Stimulated activated CD4-positive, alpha-beta T cell treated with anti-CD3 and anti-CD28 coated beads, Interleukin-1b, Interleukin-23, amount 100 ng/mL, for 4 hours (primary cell): ENCODE data around the gene PRKCA.
A peak's percentile ranks its signal among the peaks of the same experiment; 100 is the strongest.
"Not testable (repeated sequence)": the region's sequence is repeated elsewhere in the genome, so short reads cannot be mapped to it uniquely, and the experiment has no call there.

Source experiments
- DNase-seq, 2 donors: peaks; one replicate each; pipeline ENCODE4 v3.0.0-alpha.2; 2020; ENCODE audit warnings: low read depth in 2 of 2

Gene PRKCA

GRCh38 chr17:66290101-66290722, 12.2 kb upstream of the PRKCA start:
- no peak for DNase-seq

DNA sequence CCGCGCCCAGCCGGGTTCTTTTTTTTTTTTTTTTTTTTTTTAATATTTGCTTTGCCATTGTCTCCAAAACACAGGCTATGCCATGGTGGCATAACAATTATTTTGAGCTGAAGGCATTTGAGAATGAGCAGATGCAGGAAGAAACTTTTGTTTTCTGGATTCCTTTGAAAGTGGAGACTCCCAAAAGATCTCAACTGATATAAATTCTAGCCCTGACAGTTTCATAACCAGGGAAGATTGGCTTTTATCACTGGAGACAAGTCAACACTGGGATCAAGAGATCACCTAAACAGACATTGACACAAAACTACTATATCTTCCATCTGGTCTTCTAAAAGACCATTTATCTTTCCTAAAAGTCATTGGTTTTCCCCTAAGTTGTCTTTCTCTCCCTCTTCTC, 10.1 kb upstream of the PRKCA start:
- DNase-seq: no peak

DNA sequence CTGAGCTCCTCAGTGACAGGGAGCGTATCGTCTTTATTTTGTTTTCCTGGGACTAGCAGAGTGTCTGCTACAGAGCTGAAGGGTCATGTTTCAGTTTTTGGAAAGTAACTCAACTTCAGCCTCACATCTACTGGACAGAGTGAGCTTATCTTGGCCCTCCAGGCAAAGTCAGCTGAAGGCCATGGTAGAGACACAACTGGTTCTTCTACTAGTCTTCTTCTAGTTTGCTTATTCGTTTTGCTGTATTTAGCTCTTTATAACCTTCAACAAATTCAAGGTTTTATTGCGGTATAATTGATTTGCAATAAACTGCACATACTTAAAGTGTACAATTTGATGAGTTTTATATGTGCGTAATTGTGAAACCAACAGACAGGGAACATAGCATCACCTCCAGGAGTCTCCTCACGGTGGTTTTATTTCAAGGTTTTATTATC, 6.1 kb upstream of the PRKCA start:
- no peak for DNase-seq

GRCh38 chr17:66297443-66297842, 5.0 kb upstream of the PRKCA start:
- DNase-seq: not testable (repeated sequence)

DNA sequence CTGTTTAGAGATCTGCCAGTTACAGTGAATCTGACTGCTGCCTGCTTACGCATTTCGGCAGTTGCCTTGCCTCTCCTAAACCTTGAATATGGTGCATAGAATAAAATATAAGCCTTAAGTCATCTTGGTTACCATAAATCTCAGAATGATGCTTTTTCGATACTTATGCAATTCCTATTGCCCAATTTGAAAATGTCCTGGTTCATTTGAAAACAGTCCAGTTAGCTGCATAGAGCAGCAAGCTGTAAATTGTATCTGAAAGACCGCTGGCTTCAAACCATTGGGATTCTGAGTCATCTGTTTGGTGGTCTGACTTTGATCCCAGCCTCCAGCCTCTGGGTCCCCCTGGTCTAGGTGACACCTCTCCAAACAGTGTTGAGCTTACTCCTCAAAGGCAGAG, 2.7 kb upstream of the PRKCA start:
- DNase-seq: no peak

GRCh38 chr17:66300956-66301355, 1.5 kb upstream of the PRKCA start:
- DNase-seq: no peak

DNA sequence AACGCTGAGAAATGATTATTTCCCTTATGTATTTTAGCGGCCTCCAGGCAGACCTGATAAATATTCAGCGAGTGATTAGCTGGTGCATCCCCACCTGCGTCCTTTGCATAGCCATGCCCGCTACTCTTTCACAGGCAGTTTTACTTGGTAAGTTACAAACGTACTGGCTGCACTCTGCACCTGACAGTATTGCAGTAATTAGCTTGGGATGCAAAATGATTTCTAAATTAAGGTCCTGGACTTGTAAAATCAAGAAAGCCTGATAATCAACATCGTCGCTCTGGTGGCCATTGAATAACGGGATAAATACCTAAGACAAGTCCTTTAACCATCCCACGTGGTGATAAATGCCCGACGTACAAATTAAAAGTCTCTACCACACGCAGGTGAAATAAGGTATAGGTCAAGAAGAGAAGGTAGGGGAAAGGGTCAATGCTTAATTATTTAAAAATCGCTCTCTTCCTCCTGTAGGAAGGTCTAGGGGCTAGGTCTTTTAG, 998 bp upstream of the PRKCA start:
- DNase-seq: no peak

GRCh38 chr17:66302761-66303626, 581 bp downstream of the PRKCA start:
- DNase-seq: peak; percentile 14 to 32

GRCh38 chr17:66304304-66305174, 2.1 kb downstream of the PRKCA start:
- no peak for DNase-seq

DNA sequence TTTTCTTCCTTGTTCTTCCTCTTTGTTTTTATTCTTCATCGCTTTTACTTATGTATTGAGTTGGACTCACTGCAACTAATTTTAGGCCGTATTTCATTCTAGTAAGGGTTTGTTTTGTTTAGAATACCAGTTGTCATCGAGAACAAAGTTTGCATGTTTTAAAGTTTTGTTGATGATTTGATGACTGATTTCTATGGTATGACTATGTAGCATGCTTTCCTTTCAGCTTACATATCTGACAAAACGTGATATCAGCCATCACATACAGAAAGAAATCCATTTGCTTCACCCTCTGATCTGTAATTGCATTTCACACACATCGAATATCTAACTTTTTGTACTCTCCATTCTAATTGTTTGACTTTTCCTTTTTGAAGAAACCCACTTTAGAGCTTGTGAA, 4.0 kb downstream of the PRKCA start:
- DNase-seq: no peak

GRCh38 chr17:66307257-66307656, 4.8 kb downstream of the PRKCA start:
- no peak for DNase-seq

- no peak for DNase-seq
These were observed 6.4 kb downstream of the PRKCA start for GRCh38 chr17:66308856-66309255.

DNA sequence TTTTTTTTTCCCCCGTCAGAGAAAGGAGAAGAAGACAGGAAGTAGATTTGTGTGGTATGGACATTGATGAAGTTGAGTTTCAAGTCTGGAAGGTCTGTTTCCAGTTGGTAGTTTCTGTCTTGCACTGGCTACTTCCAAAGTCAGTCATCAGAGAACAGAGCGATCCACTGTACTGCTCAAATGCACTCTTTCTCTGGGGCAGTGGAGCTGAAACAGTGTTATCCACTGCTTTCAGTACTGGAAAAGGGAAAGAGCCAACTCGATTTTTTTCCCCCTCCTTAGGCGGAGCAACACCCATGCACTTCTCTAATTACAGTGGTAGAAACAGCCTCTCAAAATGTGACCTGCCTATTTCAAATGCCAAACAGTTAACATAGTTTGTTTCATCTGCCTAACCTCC, 7.4 kb downstream of the PRKCA start:
- no peak for DNase-seq

GRCh38 chr17:66310528-66311148, 8.2 kb downstream of the PRKCA start:
- no peak for DNase-seq

GRCh38 chr17:66312912-66313311, 10.5 kb downstream of the PRKCA start:
- DNase-seq: no peak

- no peak for DNase-seq
These were observed 10.9 kb downstream of the PRKCA start for GRCh38 chr17:66313325-66313724.

GRCh38 chr17:66313995-66314659, 11.7 kb downstream of the PRKCA start:
- peak; percentile 20 to 27 for DNase-seq

- no peak for DNase-seq
These were observed 15.2 kb downstream of the PRKCA start for GRCh38 chr17:66317629-66318028.

- DNase-seq: no peak
These were observed 16.8 kb downstream of the PRKCA start for GRCh38 chr17:66319226-66319625.

DNA sequence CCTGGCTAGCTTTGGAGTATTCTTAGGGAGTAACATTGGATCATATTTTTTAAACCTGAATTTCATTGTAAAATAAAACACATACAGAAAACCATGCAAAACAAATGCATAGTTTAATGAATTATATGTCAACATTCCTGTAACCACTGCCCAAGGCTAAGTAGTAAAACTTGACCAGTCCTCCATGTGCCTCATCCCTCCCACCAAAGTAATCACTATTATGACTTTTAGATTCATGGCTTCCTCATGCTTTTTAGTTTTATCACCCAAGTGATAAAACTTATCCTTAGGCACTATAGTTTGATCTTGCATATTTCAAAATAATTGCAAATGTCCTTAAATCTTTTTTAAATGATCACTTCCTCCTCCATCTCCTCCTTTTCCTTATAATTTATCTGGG, 20.4 kb downstream of the PRKCA start:
- no peak for DNase-seq

- not testable (repeated sequence) for DNase-seq
These were observed 22.1 kb downstream of the PRKCA start for GRCh38 chr17:66324381-66325004.
